Calu3 (cell line): ENCODE data around the gene CHD5. TPM values are rescaled to one million over a fixed set of nuclear protein-coding genes. Genes with fewer than 3 reads are reported as not detected.

Experiments
- BruUV-seq: library from RNA; stranded (reverse); fragments of 400-500 nt; replicated peaks from 2 replicates; lab custom pipeline; 2021; lab: Mats Ljungman, UMichigan
- CTCF ChIA-PET: fragments of 300-600 bp; sonication (Branson Sonifier 250); formaldehyde crosslinking; loops from one replicate; lab custom pipeline; 2022; ENCODE audit warnings: antibody characterized with exemption; lab: Charles Lee
- DNase-seq: peaks from one replicate; pipeline ENCODE4 v3.0.0; 2022
- H3K27ac Mint-ChIP-seq: one replicate; pipeline ENCODE4 v1.8.0; 2022; ENCODE audit warnings: mixed read lengths; ENCODE audit not compliant: unreplicated experiment
- H3K27me3 Mint-ChIP-seq: one replicate; pipeline ENCODE4 v1.8.0; 2022; ENCODE audit warnings: mixed read lengths; ENCODE audit not compliant: unreplicated experiment
- H3K36me3 Mint-ChIP-seq: one replicate; pipeline ENCODE4 v1.8.0; 2022; ENCODE audit warnings: mild to moderate bottlenecking, moderate library complexity, mixed read lengths; ENCODE audit not compliant: insufficient read depth, unreplicated experiment
- H3K4me1 Mint-ChIP-seq: one replicate; pipeline ENCODE4 v1.8.0; 2022; ENCODE audit warnings: mild to moderate bottlenecking, low read depth, mixed read lengths; ENCODE audit not compliant: unreplicated experiment
- H3K4me3 Mint-ChIP-seq: one replicate; pipeline ENCODE4 v1.8.0; 2022; ENCODE audit warnings: mild to moderate bottlenecking, low read depth, moderate library complexity, mixed read lengths; ENCODE audit not compliant: unreplicated experiment
- H3K9me3 Mint-ChIP-seq: one replicate; pipeline ENCODE4 v1.8.0; 2022; ENCODE audit warnings: low read depth, mixed read lengths; ENCODE audit not compliant: unreplicated experiment
- intact Hi-C: fragments of 100-400 bp; cut with micrococcal nuclease; formaldehyde crosslinking; loops from one replicate; pipeline ENCODE4 v1.10.0; 2022; ENCODE audit not compliant: unreplicated experiment
- total RNA-seq: library from RNA; stranded (reverse); gene quantifications from 2 replicates; pipeline ENCODE4 v1.2.3, GENCODE V29; 2022
- TF ChIP-seq, protein P1 (sequence below): fragments of 200-600 bp; IDR thresholded peaks from one replicate; pipeline ENCODE4 v1.8.0; 2022; ENCODE audit warnings: antibody characterized with exemption; ENCODE audit not compliant: unreplicated experiment

CHD5 gene
- total RNA-seq, 1 experiment from 2014 or later = 0.28 TPM

DNA sequence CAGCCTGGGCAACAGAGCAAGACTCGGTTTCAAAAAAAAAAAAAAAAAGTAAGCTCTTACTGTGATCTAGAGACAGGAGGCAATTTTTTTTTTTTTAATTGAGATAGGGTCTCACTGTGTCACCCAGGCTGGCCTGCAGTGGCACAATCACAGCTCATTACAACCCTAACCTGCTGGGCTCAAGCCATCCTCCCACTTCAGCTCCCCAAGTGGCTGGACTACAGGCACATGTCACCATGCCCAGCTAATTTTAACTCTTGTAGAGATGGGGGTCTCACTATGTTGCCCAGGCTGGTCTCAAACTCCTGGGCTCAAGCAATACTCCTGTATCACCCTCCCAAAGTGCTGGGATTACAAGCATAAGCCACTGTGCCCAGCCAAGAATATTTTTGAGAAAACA, 11.8 kb upstream of the CHD5 start:
- Mint-ChIP-seq H3K4me1 (no peaks in the 10 kb centered on the region), H3K27me3 (no peaks in the 10 kb centered on the region), H3K36me3 (peaks cover 66% of the 10 kb centered on the region), H3K4me3 (no peak overlapping the region), H3K27ac (no peak overlapping the region), H3K9me3 (no peaks in the 10 kb centered on the region)
- CTCF ChIA-PET = interaction anchor here (0.8 kb wide), 1 partner anchor 13 kb away, joined by 5 read pairs; no protein-coding TSS in a partner anchor
- DNase-seq = no peak
- BruUV-seq = no TSS peak
- intact Hi-C loops = no loop called here
- TF ChIP-seq, protein P1, sequence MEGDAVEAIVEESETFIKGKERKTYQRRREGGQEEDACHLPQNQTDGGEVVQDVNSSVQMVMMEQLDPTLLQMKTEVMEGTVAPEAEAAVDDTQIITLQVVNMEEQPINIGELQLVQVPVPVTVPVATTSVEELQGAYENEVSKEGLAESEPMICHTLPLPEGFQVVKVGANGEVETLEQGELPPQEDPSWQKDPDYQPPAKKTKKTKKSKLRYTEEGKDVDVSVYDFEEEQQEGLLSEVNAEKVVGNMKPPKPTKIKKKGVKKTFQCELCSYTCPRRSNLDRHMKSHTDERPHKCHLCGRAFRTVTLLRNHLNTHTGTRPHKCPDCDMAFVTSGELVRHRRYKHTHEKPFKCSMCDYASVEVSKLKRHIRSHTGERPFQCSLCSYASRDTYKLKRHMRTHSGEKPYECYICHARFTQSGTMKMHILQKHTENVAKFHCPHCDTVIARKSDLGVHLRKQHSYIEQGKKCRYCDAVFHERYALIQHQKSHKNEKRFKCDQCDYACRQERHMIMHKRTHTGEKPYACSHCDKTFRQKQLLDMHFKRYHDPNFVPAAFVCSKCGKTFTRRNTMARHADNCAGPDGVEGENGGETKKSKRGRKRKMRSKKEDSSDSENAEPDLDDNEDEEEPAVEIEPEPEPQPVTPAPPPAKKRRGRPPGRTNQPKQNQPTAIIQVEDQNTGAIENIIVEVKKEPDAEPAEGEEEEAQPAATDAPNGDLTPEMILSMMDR = no peak

DNA sequence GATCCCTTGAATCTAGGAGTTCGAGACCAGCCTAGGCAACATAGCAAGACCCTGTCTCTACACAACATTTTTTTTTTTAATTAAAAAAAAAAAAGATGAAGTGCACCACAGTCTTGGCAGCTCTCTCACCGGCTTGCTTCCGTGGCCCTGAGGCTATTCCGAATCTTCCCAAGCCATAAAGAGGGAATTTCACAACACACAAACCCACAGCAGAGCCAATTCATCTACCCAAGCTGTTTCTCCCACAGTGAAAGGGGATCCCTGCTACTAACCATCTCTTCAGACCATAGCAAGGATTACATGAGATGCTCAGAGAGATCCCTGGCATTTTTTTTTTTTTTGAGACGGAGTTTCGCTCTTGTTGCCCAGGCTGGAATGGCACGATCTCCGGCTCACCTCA, 8.3 kb upstream of the CHD5 start:
- H3K27me3 Mint-ChIP-seq = no peaks in the 10 kb centered on the region
- no peak overlapping the region for H3K4me3 Mint-ChIP-seq
- no peak for DNase-seq
- TF ChIP-seq, protein P1 = no peak
- H3K27ac Mint-ChIP-seq = no peak overlapping the region
- H3K9me3 Mint-ChIP-seq = no peaks in the 10 kb centered on the region
- H3K36me3 Mint-ChIP-seq = peaks cover 64% of the 10 kb centered on the region
- no TSS peak for BruUV-seq
- CTCF ChIA-PET = interaction anchor here (0.7 kb wide), 1 partner anchor 57 kb away, joined by 3 read pairs; no protein-coding TSS in a partner anchor
- intact Hi-C loops = no loop called here
- no peaks in the 10 kb centered on the region for H3K4me1 Mint-ChIP-seq

DNA sequence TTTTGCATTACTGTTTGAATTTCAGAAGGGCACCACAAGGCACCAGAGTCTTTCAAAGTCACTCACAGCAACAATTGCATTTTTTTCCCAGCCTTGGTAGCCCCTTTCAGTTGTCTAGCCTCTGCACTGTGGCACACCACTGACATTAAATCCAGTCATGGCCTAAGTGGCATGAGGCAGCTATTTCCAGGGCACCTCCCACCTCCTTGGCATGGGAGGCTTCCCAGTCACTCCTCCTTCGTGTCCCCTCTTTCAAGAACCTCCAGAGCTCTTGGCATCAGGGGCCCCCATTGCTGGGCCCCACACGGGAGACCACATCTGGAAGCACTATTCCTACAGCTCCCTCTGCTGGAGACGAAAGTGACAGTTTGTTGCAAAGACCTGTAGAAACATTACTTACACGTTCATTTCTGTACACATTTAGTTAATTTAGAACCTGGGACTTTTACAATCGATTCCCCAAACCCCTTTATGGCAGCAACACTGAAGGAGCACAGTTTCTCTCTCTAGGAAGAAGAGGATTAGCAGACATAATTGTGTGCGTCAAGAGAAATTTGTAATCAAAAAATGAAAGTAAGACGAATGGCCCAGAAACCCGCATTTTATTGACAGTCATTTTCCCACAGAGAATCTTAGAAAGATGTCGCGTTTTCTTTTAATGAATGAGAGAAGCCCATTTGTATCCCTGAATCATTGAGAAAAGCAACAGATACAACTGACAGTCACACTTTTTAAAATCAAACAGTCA, 5.7 kb upstream of the CHD5 start:
- H3K9me3 Mint-ChIP-seq = no peaks in the 10 kb centered on the region
- H3K27me3 Mint-ChIP-seq = peaks cover 10% of the 10 kb centered on the region
- no peak overlapping the region for H3K4me3 Mint-ChIP-seq
- H3K27ac Mint-ChIP-seq = no peak overlapping the region
- DNase-seq = no peak
- TF ChIP-seq, protein P1 = no peak
- BruUV-seq = no TSS peak
- intact Hi-C loops = no loop called here
- CTCF ChIA-PET = interaction anchor here (0.6 to 0.7 kb wide), 2 partner anchors 10 to 59 kb away, joined by 4 to 5 read pairs; no protein-coding TSS in a partner anchor
- peaks cover 47% of the 10 kb centered on the region for H3K36me3 Mint-ChIP-seq
- H3K4me1 Mint-ChIP-seq = no peaks in the 10 kb centered on the region

DNA sequence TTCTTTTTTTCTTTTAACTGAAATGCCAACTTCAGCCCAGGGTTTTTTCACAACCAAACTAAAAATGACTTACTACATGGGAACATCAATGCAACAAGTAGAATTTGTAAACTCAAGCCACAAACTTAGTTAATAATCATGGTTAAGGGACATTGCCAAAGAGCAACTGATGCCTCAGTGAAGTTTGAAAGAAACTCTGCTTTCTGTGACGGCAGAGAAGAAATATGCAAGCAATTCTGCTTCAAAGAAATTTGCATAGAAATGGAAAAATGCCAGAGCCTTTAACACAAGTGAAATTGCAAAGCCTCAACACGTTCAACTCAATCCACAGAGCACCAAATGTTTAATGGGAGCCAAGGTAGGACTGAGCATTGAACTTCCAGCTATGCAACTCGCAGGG, 5.0 kb upstream of the CHD5 start:
- H3K36me3 Mint-ChIP-seq = peaks cover 41% of the 10 kb centered on the region
- H3K4me3 Mint-ChIP-seq = no peak overlapping the region
- TF ChIP-seq, protein P1 = no peak

More for the DNA sequence above, 5.0 kb upstream of the CHD5 start:
- H3K9me3 Mint-ChIP-seq = no peaks in the 10 kb centered on the region
- no TSS peak for BruUV-seq
- no peak for DNase-seq
- intact Hi-C loops = no loop called here
- no peaks in the 10 kb centered on the region for H3K4me1 Mint-ChIP-seq
- CTCF ChIA-PET = interaction anchor here (0.6 to 0.7 kb wide), 2 partner anchors 10 to 60 kb away, joined by 4 to 5 read pairs; no protein-coding TSS in a partner anchor
- peaks cover 12% of the 10 kb centered on the region for H3K27me3 Mint-ChIP-seq
- no peak overlapping the region for H3K27ac Mint-ChIP-seq
